HG02763 (cell line): ENCODE results near the gene CFAP92.

ENCODE experiments used
- ATAC-seq: cut with Tn5 transposase; IDR thresholded peaks from one replicate; pipeline ENCODE4 v1.9.1; 2021; ENCODE audit warnings: mild to moderate bottlenecking, moderate library complexity; ENCODE audit not compliant: unreplicated experiment

The CFAP92 gene

GRCh38 chr3:128993461-128994172 is at the start of gene CFAP92:
TSS of gene CFAP92 (minus strand) at chr3:128994076. CDS start at chr3:128993304, 772 bp downstream.
- ATAC-seq: peak; percentile 88

- ATAC-seq: no peak
Observed at GRCh38 chr3:129040579-129041300, 46.9 kb upstream of the CFAP92 start.

- ATAC-seq: no peak
Observed at GRCh38 chr3:129040039-129040336, 46.1 kb upstream of the CFAP92 start.

- ATAC-seq: no peak
Observed at GRCh38 chr3:129039271-129040038, 45.6 kb upstream of the CFAP92 start.

- no peak for ATAC-seq
Observed at GRCh38 chr3:129038121-129038855, 44.4 kb upstream of the CFAP92 start.

- no peak for ATAC-seq
Observed at GRCh38 chr3:129037093-129037419, 43.2 kb upstream of the CFAP92 start.

GRCh38 chr3:129036222-129037092 is 42.6 kb upstream of the CFAP92 start:
- no peak for ATAC-seq

- no peak for ATAC-seq
Observed at GRCh38 chr3:129035360-129036221, 41.7 kb upstream of the CFAP92 start.

GRCh38 chr3:129034642-129035041 is 40.8 kb upstream of the CFAP92 start:
- ATAC-seq: no peak

GRCh38 chr3:129033633-129034321 is 39.9 kb upstream of the CFAP92 start:
- ATAC-seq: no peak

GRCh38 chr3:129033151-129033550 is 39.3 kb upstream of the CFAP92 start:
- no peak for ATAC-seq

- no peak for ATAC-seq
Observed at GRCh38 chr3:129032716-129033115, 38.8 kb upstream of the CFAP92 start.

GRCh38 chr3:129031476-129032215 is 37.8 kb upstream of the CFAP92 start:
- no peak for ATAC-seq

- no peak for ATAC-seq
Observed at GRCh38 chr3:129030611-129031010, 36.7 kb upstream of the CFAP92 start.

- ATAC-seq: no peak
Observed at GRCh38 chr3:129028866-129029265, 35.0 kb upstream of the CFAP92 start.

- no peak for ATAC-seq
Observed at GRCh38 chr3:129027544-129027880, 33.6 kb upstream of the CFAP92 start.

GRCh38 chr3:129026728-129027543 is 33.1 kb upstream of the CFAP92 start:
- peak; percentile 98 for ATAC-seq
